ENCODE measurements around the gene TNS3. TPM values are rescaled to one million over a fixed set of nuclear protein-coding genes. Genes with fewer than 3 reads are reported as not detected.

TNS3 gene
- total and polyA plus RNA-seq, 2 of the 13 experiments (the other 11 are each of a cell fraction or from before 2014, with no cell fraction given), result 52.9 to 55.7 TPM

DNA sequence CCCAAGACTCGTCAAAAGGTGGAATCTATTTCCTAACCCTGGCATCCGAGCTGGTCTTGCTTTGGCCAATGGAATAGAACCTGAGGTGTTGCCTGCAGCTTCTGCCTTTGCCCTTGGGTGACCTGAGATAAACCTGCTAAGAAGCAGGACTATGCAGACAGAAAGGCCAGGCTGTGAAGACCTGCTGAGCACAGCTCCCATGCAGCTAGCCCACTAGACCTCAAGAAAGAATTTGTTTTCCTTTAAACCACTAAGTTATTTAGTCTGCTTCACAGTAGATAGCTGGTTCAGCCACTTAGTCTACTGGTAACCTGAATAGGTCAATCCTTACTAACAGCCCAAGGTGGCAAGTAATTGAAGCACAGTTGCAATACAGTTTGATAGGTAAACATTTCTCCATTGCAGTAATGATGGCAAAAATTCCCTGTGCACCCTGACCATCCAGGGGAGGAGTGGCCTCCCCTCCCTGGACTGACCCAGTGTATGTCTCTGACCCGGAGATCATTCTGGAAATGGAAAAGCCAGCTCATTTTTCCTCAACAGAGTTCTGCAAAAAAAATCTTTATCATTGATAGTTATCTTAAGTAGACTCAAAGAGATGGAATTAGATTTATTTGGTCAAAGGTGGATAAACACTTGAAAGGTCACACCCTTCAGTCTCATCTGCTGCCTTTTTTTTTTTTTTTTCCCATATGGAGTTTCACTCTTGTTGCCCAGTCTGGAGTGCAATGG is 20.0 kb downstream of the TNS3 start:
- no TSS peak for BruUV-seq (replicated peaks)
- Histone ChIP-seq H3K9me3 (ENCODE audit: low read length) (no peaks in the 10 kb centered on the region), H3K4me1 (ENCODE audit: insufficient read depth, low read length) (peaks cover 42% of the 10 kb centered on the region), H3K27ac (ENCODE audit: extremely low read length, insufficient read depth, low read length) (no peak overlapping the region), H3K4me2 (ENCODE audit: low read depth, low read length) (no peak overlapping the region), H4K20me1 (ENCODE audit: insufficient read depth, low read length) (peaks cover 53% of the 10 kb centered on the region), H3K27me3 (ENCODE audit: control insufficient read depth in 1 of 2, insufficient read depth in 2 of 2, low read length in 2 of 2) (no peaks in the 10 kb centered on the region), H3K79me2 (ENCODE audit: insufficient read depth, low read length) (peaks cover 90% of the 10 kb centered on the region), H3K4me3 (replicated peaks in 1 of 3; ENCODE audit: insufficient read depth in 1 of 3, low read depth in 2 of 3, low read length in 3 of 3) (no peak overlapping the region), H2AFZ (ENCODE audit: low read length) (no peak overlapping the region), H3K9ac (ENCODE audit: insufficient read depth, low read depth, low read length) (no peak overlapping the region), H3K36me3 (replicated peaks in 1 of 2; ENCODE audit: control insufficient read depth in 1 of 2, insufficient read depth in 2 of 2, low read length in 2 of 2) (peaks cover 13 to 15% of the 10 kb centered on the region in 2 experiments; a peak in 4 of 5 replicates)
- WGBS (ENCODE audit: low lambda C conversion rate), result 94% methylated on average over 3 of the region's 3 CpGs
- FAIRE-seq (no peak), DNase-seq (ENCODE audit: low spot score) (no peak), ATAC-seq (no peak)
- POLR2A ChIA-PET, result no interaction called here
- intact Hi-C loops (cut with micrococcal nuclease; ENCODE audit: unreplicated experiment) (no loop called here), in situ Hi-C loops (cut with HindIII; ENCODE audit: extremely low pct_ligation_motif_present, low pct_unique_long_range_greater_than_20kb) (no loop called here)
- CTCF ChIA-PET (ENCODE audit: low intra/inter-chr PET ratio, low total read pairs), result no interaction called here
- no peak for TF ChIP-seq MATR3 (CRISPR knock-in tag; IDR thresholded peaks at IDR 0.05)
- no peak for TF ChIP-seq TMF1 (CRISPR knock-in tag; IDR thresholded peaks at IDR 0.05; ENCODE audit: low read depth)
- TF ChIP-seq, protein P1, sequence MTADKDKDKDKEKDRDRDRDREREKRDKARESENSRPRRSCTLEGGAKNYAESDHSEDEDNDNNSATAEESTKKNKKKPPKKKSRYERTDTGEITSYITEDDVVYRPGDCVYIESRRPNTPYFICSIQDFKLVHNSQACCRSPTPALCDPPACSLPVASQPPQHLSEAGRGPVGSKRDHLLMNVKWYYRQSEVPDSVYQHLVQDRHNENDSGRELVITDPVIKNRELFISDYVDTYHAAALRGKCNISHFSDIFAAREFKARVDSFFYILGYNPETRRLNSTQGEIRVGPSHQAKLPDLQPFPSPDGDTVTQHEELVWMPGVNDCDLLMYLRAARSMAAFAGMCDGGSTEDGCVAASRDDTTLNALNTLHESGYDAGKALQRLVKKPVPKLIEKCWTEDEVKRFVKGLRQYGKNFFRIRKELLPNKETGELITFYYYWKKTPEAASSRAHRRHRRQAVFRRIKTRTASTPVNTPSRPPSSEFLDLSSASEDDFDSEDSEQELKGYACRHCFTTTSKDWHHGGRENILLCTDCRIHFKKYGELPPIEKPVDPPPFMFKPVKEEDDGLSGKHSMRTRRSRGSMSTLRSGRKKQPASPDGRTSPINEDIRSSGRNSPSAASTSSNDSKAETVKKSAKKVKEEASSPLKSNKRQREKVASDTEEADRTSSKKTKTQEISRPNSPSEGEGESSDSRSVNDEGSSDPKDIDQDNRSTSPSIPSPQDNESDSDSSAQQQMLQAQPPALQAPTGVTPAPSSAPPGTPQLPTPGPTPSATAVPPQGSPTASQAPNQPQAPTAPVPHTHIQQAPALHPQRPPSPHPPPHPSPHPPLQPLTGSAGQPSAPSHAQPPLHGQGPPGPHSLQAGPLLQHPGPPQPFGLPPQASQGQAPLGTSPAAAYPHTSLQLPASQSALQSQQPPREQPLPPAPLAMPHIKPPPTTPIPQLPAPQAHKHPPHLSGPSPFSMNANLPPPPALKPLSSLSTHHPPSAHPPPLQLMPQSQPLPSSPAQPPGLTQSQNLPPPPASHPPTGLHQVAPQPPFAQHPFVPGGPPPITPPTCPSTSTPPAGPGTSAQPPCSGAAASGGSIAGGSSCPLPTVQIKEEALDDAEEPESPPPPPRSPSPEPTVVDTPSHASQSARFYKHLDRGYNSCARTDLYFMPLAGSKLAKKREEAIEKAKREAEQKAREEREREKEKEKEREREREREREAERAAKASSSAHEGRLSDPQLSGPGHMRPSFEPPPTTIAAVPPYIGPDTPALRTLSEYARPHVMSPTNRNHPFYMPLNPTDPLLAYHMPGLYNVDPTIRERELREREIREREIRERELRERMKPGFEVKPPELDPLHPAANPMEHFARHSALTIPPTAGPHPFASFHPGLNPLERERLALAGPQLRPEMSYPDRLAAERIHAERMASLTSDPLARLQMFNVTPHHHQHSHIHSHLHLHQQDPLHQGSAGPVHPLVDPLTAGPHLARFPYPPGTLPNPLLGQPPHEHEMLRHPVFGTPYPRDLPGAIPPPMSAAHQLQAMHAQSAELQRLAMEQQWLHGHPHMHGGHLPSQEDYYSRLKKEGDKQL (CRISPR knock-in tag; IDR thresholded peaks at IDR 0.05; ENCODE audit: low read depth), result no peak
- TF ChIP-seq HHEX (CRISPR knock-in tag; IDR thresholded peaks at IDR 0.05), result no peak
- TF ChIP-seq, protein P2, sequence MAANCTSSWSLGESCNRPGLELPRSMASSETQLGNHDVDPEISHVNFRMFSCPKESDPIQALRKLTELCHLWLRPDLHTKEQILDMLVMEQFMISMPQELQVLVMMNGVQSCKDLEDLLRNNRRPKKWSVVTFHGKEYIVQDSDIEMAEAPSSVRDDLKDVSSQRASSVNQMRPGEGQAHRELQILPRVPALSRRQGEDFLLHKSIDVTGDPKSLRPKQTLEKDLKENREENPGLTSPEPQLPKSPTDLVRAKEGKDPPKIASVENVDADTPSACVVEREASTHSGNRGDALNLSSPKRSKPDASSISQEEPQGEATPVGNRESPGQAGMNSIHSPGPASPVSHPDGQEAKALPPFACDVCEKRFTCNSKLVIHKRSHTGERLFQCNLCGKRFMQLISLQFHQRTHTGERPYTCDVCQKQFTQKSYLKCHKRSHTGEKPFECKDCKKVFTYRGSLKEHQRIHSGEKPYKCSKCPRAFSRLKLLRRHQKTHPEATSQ (CRISPR knock-in tag; IDR thresholded peaks at IDR 0.05; ENCODE audit: borderline replicate concordance), result no peak
- TF ChIP-seq SKI (IDR thresholded peaks at IDR 0.05; ENCODE audit: partially characterized antibody), result no peak
- TF ChIP-seq, protein P3, sequence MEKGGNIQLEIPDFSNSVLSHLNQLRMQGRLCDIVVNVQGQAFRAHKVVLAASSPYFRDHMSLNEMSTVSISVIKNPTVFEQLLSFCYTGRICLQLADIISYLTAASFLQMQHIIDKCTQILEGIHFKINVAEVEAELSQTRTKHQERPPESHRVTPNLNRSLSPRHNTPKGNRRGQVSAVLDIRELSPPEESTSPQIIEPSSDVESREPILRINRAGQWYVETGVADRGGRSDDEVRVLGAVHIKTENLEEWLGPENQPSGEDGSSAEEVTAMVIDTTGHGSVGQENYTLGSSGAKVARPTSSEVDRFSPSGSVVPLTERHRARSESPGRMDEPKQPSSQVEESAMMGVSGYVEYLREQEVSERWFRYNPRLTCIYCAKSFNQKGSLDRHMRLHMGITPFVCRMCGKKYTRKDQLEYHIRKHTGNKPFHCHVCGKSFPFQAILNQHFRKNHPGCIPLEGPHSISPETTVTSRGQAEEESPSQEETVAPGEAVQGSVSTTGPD (CRISPR knock-in tag; IDR thresholded peaks at IDR 0.05), result no peak
- no peak for TF ChIP-seq MTA3 (CRISPR knock-in tag; IDR thresholded peaks at IDR 0.05)
- TF ChIP-seq, protein P4, sequence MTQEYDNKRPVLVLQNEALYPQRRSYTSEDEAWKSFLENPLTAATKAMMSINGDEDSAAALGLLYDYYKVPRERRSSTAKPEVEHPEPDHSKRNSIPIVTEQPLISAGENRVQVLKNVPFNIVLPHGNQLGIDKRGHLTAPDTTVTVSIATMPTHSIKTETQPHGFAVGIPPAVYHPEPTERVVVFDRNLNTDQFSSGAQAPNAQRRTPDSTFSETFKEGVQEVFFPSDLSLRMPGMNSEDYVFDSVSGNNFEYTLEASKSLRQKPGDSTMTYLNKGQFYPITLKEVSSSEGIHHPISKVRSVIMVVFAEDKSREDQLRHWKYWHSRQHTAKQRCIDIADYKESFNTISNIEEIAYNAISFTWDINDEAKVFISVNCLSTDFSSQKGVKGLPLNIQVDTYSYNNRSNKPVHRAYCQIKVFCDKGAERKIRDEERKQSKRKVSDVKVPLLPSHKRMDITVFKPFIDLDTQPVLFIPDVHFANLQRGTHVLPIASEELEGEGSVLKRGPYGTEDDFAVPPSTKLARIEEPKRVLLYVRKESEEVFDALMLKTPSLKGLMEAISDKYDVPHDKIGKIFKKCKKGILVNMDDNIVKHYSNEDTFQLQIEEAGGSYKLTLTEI (CRISPR knock-in tag; conservative IDR thresholded peaks at IDR 0.05), result no peak
- TF ChIP-seq, protein P5, sequence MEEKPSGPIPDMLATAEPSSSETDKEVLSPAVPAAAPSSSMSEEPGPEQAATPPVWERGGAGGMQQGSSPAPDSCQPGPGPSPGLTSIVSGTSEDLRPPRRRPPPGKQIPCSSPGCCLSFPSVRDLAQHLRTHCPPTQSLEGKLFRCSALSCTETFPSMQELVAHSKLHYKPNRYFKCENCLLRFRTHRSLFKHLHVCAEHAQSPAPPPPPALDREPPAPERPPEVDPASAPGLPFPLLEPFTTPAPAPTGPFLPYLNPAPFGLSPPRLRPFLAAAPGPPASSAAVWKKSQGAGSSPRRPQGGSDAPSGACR (CRISPR knock-in tag; IDR thresholded peaks at IDR 0.05), result no peak
- no peak for TF ChIP-seq SALL2 (CRISPR knock-in tag; IDR thresholded peaks at IDR 0.05)
- no peak for TF ChIP-seq RFX1 (IDR thresholded peaks at IDR 0.05)
- TF ChIP-seq HNRNPLL (IDR thresholded peaks at IDR 0.05; ENCODE audit: low read depth, low read length, poor library complexity, severe bottlenecking), result no peak
- TF ChIP-seq MAFG (CRISPR knock-in tag; IDR thresholded peaks at IDR 0.05), result no peak

All from HepG2 (cell line).